AG04449 (cell line): ENCODE results near the gene SSH3.
"Not testable (repeated sequence)": the region's sequence is repeated elsewhere in the genome, so short reads cannot be mapped to it uniquely, and the experiment has no call there.

Source experiments
- CTCF ChIA-PET: fragments of 350-600 bp; formaldehyde crosslinking; extraction: SDS; loops from one replicate; lab custom pipeline; 2021; ENCODE audit warnings: antibody characterized with exemption; lab: Yijun Ruan, JAX
- POLR2A ChIA-PET: fragments of 400-600, 350-600 bp; formaldehyde crosslinking; extraction: SDS; loops from one replicate; lab custom pipeline; 2020; ENCODE audit warnings: antibody characterized with exemption, inconsistent platforms; lab: Yijun Ruan, JAX
- DNase-seq: peaks from one replicate; pipeline ENCODE4 v3.0.0-alpha.2; 2010; ENCODE audit warnings: low read depth, low spot score
- H3K4me3 ChIP-seq: 2 replicates; pipeline ENCODE4 v1.5.1; 2011; ENCODE audit warnings: low read depth, mild to moderate bottlenecking, control low read depth, low read length
- TF ChIP-seq, protein P1 (sequence below): IDR thresholded peaks from one replicate; pipeline ENCODE4 v1.5.1; 2011; ENCODE audit warnings: mild to moderate bottlenecking, moderate library complexity, low read length, control low read depth, inconsistent platforms; ENCODE audit not compliant: insufficient read depth; ENCODE audit errors: missing control alignments

The SSH3 gene

DNA sequence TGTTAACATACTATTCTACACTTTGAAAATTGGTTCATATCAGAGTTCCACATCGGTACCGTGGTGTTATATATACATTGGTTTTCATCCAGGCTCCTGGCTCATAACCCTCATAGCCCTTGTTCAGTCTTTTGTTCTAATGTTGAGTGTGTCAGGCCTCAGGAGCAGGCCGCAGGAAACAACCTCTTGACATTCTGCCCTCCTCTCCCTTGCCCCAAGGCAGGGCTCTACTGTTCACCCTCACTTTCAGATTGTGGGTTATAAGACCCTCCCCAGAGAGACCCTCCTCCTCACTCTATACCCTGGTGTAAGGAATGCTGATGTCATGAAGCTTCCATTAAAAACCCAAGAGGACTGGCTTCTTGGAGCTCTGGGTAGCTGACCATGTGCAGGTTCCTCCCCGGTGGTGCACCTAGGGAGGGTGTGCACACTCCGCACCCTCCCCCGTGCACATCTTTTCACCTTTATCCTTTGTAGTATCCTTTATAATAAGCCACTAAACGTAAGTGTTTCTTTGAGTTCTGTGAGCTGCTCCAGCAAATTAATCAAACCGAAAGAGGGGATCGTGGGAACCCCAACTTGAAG is 12.1 kb downstream of the SSH3 start:
- CTCF ChIA-PET, result interaction anchor here (1.1 to 12.2 kb wide), 6 partner anchors 26 to 243 kb away, joined by 3 to 295 read pairs (median 4); partner anchors contain the start of genes ANKRD13D, GRK2 and POLD4
- TF ChIP-seq, protein P1, sequence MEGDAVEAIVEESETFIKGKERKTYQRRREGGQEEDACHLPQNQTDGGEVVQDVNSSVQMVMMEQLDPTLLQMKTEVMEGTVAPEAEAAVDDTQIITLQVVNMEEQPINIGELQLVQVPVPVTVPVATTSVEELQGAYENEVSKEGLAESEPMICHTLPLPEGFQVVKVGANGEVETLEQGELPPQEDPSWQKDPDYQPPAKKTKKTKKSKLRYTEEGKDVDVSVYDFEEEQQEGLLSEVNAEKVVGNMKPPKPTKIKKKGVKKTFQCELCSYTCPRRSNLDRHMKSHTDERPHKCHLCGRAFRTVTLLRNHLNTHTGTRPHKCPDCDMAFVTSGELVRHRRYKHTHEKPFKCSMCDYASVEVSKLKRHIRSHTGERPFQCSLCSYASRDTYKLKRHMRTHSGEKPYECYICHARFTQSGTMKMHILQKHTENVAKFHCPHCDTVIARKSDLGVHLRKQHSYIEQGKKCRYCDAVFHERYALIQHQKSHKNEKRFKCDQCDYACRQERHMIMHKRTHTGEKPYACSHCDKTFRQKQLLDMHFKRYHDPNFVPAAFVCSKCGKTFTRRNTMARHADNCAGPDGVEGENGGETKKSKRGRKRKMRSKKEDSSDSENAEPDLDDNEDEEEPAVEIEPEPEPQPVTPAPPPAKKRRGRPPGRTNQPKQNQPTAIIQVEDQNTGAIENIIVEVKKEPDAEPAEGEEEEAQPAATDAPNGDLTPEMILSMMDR, result no peak
- POLR2A ChIA-PET, result interaction anchor here (0.6 to 4.6 kb wide), 3 partner anchors 12 to 1047 kb away, joined by 3 to 28 read pairs (median 3); partner anchors contain the start of gene SSH3
- no peak overlapping the region for H3K4me3 ChIP-seq
- DNase-seq, result no peak

DNA sequence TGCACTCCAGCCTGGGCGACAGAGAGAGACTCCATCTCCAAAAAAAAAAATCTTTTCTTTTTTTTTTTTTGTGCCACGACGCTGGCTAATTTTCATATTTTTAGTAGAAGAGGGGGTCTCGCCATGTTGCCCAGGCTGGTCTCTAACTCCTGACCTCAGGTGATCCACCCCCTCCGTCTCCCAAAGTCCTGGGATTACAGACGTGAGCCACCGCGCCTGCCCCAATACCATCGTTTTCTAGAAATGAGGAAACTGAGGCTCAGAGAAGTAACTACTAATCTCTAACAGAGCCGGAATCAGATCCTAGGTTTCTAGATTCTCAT is 13.5 kb downstream of the SSH3 start:
- ChIA-PET CTCF (interaction anchor here (0.8 to 12.2 kb wide), 34 partner anchors 9 to 266 kb away, joined by 3 to 295 read pairs (median 6); partner anchors contain the start of genes ANKRD13D, GRK2, POLD4 and SSH3), POLR2A (interaction anchor here (0.6 to 4.6 kb wide), 10 partner anchors 9 to 198 kb away, joined by 3 to 28 read pairs (median 4); partner anchors contain the start of genes KDM2A, RAD9A and SSH3)
- no peak for DNase-seq
- H3K4me3 ChIP-seq, result peak overlapping the region; percentile 96
- TF ChIP-seq, protein P1, result no peak

DNA sequence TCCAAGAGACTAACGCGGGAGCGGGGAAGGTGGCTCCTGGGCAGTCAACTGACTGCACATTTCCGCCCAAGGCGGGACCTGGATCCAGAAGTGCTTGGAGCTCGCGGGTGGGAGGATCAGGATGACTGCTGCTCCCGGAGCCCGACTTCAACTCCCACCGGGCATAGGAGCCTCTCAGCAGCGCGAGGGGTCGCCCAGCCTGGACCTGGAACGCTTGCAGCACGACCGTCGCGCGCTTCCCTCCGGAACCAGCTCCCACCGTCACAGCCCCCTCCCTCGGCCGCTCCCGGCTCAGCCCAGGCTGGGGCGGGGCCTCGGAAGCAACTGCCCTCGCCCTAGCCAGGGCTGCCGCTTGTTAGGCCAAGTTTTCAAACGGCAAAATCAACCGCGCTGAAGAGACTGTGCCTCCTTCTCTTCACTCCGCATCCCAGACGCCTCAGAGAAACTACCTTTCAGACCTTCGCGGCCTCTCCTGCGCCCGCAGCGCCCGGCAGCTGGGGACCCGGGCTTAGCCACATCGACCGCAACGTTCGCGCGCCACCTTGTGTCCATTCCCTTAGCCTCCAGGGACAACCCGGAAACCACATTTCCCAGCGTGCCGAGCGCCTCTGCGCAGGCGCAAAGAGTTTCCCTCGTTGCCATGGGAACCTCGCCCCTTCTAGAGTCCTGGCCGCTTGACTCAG is 14.0 kb downstream of the SSH3 start:
- TF ChIP-seq, protein P1, result peak; percentile 93
- POLR2A ChIA-PET, result interaction anchor here (0.6 to 4.6 kb wide), 11 partner anchors 9 to 198 kb away, joined by 3 to 28 read pairs (median 3); partner anchors contain the start of genes KDM2A, RAD9A and SSH3
- DNase-seq, result peak; percentile 53
- peak overlapping the region; percentile 96 for H3K4me3 ChIP-seq
- CTCF ChIA-PET, result interaction anchor here (0.8 to 12.2 kb wide), 38 partner anchors 9 to 266 kb away, joined by 3 to 295 read pairs (median 5); partner anchors contain the start of genes ANKRD13D, GRK2, POLD4 and SSH3

DNA sequence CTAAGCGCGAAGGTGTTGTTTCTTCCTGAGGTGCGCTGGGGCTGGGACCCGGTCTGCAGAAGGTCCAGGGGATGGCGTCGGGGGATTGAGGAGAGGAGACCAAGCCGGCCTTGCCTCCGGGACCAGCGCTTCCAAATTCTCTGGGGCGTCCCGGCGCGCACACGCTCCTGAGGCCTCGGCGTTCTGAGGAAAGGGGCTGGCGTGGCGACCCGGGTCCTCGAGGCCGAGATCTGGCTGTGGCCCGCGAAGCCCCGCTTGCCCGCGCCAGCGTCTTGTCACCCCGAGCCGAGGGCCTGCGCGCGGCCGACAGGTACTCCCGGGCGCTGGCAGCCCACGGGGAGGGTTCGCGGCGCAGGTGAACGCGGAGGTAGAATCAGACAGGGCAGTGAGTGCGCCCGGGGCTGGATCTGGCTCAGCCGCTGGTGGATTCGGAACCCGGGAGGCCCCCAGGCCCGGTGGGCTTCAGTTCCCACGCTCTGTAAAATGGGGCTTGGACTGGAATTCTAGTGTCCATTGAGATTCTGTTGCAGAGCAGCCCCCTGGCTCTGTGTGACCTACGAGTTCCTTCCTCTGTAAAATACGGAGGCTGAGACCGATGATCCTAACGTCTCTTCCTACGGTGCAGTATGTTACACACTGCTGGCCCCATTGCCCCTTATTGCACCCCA is 14.7 kb downstream of the SSH3 start:
- DNase-seq, result no peak
- CTCF ChIA-PET, result interaction anchor here (0.6 to 12.2 kb wide), 31 partner anchors 8 to 267 kb away, joined by 3 to 295 read pairs (median 7); partner anchors contain the start of genes ANKRD13D, GRK2, POLD4 and SSH3
- POLR2A ChIA-PET, result interaction anchor here (0.8 to 4.6 kb wide), 9 partner anchors 10 to 84 kb away, joined by 3 to 28 read pairs (median 3); partner anchors contain the start of genes RAD9A and SSH3
- TF ChIP-seq, protein P1, result no peak
- H3K4me3 ChIP-seq, result peak overlapping the region; percentile 96

DNA sequence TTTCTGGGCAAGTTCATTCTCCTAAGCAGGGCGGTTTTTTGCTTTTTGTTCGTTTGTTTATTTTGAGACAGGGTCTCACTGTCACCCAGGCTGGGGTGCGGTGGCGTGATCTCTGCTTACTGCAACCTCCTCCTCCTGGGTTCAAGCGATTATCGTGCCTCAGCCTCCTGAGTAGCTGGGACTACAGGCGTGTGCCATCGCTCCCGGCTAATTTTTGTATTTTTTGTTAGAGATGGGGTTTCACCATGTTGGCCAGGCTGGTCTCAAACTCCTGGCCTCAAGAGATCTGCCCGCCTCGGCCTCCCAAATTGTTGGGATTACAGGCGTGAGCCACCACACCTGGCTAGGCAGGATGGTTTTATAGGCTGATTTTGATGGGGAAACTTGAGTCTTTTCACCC is 15.5 kb downstream of the SSH3 start:
- H3K4me3 ChIP-seq, DNase-seq, POLR2A ChIA-PET: not testable (repeated sequence)
- CTCF ChIA-PET, result interaction anchor here (0.6 to 12.2 kb wide), 8 partner anchors 11 to 74 kb away, joined by 3 to 295 read pairs (median 12); partner anchors contain the start of genes GRK2 and POLD4

- TF ChIP-seq, protein P1, result no peak
- ChIA-PET POLR2A (no interaction called here), CTCF (interaction anchor here (0.7 to 12.2 kb wide), 9 partner anchors 11 to 238 kb away, joined by 3 to 295 read pairs (median 10); partner anchors contain the start of genes GRK2 and POLD4)
- no peak overlapping the region for H3K4me3 ChIP-seq
- peak; percentile 31 for DNase-seq
These were observed 16.7 kb downstream of the SSH3 start for GRCh38 chr11:67320011-67320410.
